D341Med (cell line): Measurements from ENCODE around the gene PPP1CA.

ENCODE experiments used
- DNase-seq: peaks from one replicate; pipeline ENCODE4 v3.0.0; 2012; ENCODE audit warnings: low spot score

PPP1CA gene

GRCh38 chr11:67382276-67383136 is 19.2 kb downstream of the PPP1CA start:
- peak; percentile 87 for DNase-seq

- DNase-seq: no peak
Observed at GRCh38 chr11:67381244-67381972, 20.2 kb downstream of the PPP1CA start.

- DNase-seq: no peak
Observed at GRCh38 chr11:67379061-67380058, 22.3 kb downstream of the PPP1CA start.

- DNase-seq: no peak
Observed at GRCh38 chr11:67378544-67378943, 23.1 kb downstream of the PPP1CA start.

GRCh38 chr11:67376873-67377808 is 24.5 kb downstream of the PPP1CA start:
- DNase-seq: no peak

- DNase-seq: no peak
Observed at GRCh38 chr11:67376063-67376820, 25.4 kb downstream of the PPP1CA start.

- no peak for DNase-seq
Observed at GRCh38 chr11:67375320-67376055, 26.2 kb downstream of the PPP1CA start.

- no peak for DNase-seq
Observed at GRCh38 chr11:67374571-67375281, 26.9 kb downstream of the PPP1CA start.

GRCh38 chr11:67373648-67374570 is 27.7 kb downstream of the PPP1CA start:
- DNase-seq: peak; percentile 62

GRCh38 chr11:67372993-67373647 is 28.5 kb downstream of the PPP1CA start, which contains the start of gene CLCF1:
Gene CLCF1, minus strand, starts transcription at chr11:67373598. Its CDS starts 59 bp downstream, at chr11:67373539.
- peak; percentile 78 for DNase-seq

- DNase-seq: no peak
Observed at GRCh38 chr11:67372321-67372992, 29.2 kb downstream of the PPP1CA start.

- DNase-seq: no peak
Observed at GRCh38 chr11:67371911-67372320, 29.7 kb downstream of the PPP1CA start.

- peak; percentile 71 for DNase-seq
Observed at GRCh38 chr11:67371189-67371910, 30.3 kb downstream of the PPP1CA start.

- DNase-seq: no peak
Observed at GRCh38 chr11:67370351-67371076, 31.1 kb downstream of the PPP1CA start.

GRCh38 chr11:67369801-67370284 is 31.8 kb downstream of the PPP1CA start:
- no peak for DNase-seq
